ENCODE results near the gene RNF113B.

Gene RNF113B

DNA sequence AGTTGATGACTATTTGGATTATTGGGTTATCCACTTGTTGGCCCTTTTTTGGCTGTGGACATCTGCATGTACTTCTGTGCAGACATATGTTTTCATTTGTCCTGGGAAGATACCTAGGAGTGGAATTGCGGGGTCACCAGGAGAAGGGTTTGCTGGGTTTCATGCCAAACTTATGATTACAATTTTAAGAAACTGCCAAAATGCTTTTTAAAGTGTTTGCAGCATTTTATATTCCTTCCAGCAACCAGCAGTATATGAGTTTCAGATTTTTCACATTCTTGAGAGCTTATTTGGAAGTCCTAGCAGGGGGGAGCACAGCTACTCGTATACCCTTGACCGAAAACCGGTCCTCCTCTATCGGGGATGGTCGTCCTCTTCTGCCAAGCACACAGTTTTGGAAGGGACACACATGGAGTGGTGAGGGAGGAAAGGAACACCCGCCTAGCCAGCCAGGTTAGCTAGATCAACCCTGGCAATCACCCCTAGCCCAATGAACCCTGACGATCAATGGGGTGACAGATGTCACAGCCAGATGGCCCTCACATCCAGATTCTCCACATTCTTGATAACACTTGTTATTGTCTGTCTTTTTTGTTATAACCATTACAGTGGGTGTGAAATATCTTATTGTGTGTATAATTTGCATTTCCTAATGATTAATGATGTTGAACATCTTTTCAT, 26.7 kb upstream of the RNF113B start:
- DNase-seq: no peak

DNA sequence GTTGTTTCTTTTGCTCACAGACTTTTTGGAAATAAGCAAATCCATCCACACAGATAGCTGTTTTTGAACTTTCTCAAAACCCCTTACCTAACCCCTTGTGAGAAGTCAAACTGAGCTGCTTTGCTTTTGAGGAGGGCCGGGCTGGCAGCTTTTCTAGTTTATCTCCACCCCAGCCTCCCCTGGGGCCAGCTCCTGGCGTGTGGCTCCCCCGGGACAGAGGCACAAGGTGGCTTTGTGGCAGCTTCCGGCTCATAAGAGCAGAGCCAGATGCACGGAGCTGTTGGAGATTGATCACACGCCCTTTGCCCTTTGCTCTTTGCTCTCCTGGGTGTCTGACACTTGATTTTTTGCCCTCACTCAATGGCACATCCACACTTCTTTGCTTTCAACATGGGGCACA, 24.9 kb upstream of the RNF113B start:
- DNase-seq: peak; percentile 38

DNA sequence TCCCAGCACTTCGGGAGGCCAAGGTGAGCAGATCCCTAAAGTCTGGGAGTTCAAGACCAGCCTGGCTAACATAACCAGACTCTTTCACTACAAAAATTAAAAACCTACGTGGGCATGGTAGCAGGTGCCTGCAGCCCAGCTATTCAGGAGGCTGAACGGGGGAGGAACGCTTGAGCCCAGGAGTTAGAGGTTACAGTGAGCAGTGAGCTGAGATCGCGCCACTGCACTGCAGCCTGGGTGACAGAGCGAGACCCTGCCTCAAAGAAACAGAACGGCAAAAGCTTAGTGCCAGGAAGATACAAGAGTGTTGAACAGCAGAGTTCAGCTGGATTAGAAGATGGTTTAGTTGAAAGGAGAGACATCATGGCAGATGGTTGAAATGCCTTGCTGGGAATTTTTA, 24.1 kb upstream of the RNF113B start:
- DNase-seq: no peak

DNA sequence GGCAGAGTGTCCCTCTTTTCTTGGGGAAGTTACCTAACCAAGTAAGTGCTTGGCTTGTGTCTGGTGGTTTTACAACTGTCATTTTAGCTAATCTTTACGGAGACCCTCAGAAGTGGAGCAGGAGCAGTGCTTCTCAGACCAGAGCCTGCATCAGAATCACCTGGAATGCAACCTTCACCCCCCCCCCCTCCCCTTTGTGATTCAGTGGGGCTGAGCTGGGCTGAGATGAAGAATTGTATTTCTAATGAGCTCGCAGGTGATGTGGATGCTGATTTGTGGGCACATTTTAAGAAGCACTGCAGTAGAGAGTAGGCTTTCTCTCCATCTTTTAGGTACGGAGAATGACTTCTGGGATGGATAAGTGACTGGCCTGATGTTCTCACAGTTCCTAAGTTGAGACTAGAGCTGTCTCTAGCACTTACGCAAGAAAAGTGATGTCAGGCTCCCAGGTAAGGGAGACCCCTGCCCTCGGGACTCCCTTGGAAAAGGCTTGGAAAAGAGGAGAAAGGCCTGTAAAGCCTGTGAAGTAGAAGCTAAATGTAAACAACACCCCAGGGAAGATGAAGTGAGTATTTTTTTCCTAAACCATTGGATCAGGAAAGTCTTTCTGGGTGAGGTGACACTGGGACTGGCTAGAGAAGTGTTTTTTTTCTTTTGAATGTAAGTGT, 23.3 kb upstream of the RNF113B start:
- DNase-seq: no peak

DNA sequence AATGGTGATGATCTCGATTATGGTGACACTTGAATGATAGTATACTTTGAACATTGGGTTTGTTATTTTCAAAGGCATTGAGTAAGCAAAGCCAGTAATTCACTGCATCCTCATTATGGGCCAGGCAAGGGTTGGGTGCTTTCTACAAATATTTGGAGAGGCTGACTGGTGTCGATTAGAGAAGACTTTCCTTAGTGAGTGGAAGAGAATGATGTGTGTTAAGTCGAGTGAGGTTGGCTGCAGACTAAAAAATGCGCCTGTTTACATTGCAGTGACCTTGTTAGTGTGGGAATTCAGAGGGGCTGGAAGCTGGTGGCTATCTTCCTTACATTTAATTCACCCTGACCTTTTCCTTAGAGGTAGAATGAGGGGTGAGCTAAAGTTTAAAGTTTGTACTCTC, 22.4 kb upstream of the RNF113B start:
- peak; percentile 29 for DNase-seq

DNA sequence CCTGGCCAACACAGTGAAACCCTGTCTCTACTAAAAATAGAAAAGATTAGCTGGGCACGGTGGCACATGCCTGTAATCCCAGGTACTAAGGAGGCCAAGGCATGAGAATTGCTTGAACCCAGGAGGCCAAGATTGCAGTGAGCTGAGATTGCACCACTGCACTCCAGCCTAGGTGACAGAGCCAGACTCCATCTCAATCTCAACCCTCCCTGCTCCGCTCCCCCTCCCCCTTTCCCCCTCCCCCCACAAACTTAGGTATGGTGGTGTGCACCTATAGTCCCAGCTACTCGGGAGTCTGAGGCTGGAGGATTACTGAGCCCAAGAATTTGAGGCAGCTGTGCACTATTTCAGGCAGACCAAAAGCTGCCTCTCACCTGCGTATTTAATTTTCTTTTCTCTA, 21.6 kb upstream of the RNF113B start:
- DNase-seq: no peak

DNA sequence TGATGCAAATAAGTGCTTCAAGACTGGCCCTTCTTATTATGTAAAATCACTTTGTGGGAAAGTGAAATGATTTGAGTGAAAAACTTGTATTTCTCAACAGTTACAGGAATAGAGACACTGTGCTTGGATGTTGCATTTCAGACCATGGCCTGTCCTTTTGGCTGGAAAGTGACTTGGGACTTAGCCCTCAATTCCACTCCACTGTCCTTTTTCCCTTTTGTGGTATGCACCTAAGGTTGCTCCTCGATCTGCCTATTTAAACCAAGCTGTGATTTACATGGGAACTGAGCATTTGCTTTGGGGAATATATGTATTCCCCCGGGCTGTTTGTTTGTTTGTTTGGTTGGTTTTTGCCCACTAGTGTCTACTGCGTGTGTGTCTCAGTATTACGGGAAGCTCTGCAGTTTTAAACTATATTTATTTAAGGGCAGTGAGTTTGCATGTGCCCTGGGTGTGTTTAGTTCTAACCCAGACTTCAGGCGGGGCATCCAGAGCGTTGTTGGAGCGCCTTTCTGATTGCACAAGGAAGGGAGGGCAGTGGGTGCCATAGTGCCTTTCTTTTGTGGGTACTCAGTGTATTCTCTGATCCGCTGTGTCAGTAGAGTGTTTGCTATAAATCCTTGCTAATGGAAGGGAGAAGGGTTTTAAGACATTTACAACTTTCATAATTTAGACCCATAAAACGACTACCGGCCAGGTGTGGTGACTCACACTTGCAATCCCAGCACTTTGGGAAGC, 18.2 kb upstream of the RNF113B start:
- no peak for DNase-seq

DNA sequence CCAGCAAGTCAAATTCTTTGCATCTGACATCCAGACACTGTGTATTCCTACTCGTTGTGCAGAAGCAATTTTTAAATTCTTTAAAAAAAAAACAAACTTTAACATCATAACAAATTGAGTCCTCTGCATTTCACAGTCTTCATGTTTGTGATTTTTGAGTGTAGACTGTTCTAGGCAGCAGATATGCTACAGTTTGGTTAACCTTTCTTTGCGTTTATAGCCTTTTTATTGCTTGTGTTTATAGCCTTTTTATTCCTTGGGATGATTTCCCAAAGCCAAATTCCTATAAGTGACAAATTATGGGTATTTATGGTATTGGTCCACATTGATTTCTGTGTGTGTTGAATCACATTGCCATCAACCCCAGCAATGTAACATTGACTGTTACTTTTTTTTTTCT, 14.9 kb upstream of the RNF113B start:
- DNase-seq: no peak

DNA sequence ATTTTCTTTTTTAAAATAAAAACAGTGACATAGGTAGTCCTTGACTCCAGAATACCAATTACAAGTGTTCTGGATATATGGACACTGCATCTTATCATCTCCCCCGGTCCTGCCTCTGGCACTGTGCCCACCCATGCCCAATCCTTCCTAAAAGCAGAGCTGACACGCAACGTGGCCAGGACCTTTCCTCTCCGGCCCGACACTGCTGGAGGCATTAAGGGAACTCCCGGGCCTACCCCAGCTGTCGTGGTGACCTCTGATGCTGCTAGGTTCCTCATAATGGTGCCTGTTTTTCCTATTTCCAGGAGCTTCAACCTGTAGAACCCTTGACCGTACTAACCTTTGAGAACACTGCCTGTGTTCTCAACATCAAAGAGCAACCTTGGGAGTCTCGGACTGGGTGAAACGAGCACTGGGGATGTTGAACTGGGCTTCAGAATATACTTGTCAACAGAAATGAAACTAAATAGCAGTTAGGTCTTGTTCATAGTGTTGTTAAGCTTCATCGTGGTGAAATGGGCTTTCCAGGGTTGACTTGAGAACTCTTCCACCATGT, 13.9 kb upstream of the RNF113B start:
- no peak for DNase-seq

DNA sequence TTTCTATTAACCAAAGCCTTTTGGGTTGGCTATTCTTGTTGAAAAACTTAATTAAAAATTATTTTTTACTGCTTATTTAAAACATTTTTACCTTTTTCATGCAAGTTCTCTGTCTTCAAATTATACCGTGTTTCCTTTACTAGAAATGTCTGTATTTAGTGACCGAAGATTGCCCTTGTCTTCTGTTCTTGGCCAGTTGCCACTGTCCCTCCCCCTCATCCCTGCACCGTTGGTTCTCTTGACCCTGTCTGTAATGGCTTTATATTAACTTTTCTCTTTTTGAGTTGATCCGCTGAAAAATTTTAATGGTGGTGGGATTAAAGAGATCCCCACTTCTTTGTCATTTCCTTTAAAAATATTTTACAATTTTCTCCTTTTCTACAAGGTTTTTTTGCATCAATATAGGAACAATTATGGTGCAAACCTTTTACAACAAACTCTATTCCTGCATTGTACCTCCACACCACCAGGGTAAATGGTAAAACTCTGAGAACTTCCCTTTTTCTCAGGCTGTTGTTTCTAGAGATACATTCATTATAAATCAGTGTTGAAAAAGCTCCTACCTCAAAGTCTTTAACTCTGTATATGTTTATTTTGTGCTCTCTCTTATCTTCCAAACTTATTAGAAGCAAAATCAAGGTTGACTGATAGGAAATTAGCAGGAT, 12.9 kb upstream of the RNF113B start:
- DNase-seq: no peak

DNA sequence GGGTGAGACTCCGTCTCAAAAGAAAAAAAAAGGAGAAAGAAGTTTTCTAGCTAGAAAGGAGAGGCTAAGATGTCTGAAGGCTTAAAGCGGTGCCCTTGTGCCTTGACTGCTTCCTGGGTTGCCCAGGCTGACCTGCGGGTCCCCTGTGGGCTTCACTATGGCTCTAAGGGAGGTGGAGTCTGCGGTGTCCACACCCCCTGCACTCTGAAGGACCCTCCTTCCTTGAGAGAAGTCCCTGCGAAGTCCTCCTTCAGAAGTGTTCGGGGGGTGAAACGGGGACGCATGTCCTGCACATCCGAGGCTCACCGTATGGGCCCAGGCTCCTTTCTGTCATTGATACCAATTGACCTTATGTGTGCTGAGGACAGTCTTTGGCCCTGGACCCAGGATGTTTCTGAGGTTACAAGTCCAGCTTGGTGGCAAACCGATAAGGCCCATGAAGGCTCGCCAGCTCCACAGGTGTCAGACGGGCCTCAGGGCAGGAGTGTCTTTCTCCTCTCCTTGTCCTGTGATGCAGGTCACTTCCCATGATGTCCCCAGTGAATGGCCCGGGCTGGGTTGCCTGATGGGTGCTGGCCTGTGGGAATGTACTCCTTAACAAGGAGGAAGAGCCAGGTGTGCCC, 11.6 kb upstream of the RNF113B start:
- no peak for DNase-seq

DNA sequence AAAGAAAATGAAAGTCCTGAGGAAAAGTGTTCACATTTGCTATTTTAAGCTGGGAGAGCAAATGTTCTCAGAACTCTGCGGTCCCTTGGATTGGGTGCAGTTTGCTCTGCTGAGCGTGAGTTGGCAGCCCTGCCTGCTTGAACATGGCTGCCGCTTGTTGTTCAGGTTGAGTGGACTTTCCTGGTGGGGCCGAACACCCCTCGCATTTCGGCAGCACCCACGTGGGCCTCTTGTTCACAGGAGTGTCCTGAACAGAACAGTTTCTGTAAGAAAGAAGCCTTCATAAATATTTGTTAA, 10.8 kb upstream of the RNF113B start:
- no peak for DNase-seq

DNA sequence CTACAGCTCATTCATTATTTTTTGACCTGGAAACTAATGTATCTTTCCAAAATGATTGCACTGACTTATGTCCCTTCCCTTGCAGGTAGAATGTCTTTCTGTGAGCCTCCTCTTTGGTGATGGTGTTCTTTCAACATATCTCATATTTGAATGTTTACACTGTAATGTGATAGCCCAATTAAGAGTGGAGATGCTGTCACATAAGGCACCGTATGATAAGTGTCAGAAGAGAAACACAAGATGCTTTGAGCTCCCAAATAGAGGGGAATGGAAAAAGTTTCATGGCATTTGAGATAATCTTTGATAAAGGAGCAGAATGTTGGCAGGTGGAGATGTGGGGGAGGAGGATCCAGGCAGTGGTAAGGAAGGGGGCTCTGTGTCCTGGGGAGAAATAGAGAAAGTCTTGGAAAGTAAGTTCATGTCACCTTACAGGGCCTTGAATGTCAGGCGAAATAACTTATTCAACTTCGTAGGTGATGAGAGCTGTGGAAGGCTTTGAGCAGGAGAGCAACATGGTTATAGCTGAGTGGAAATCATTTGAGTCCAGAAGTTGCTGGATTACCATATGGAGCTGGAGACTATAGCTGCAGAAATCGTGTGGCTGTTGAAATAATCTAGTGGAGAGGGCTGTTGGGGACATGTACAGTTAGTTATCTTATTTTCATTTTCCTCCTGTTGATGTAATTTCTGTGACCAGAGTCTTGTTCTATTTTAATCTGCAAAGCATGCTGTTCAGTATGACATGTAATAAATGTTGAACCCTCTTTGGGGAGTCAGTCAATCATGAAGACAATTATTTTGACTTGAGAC, 10.3 kb upstream of the RNF113B start:
- no peak for DNase-seq

DNA sequence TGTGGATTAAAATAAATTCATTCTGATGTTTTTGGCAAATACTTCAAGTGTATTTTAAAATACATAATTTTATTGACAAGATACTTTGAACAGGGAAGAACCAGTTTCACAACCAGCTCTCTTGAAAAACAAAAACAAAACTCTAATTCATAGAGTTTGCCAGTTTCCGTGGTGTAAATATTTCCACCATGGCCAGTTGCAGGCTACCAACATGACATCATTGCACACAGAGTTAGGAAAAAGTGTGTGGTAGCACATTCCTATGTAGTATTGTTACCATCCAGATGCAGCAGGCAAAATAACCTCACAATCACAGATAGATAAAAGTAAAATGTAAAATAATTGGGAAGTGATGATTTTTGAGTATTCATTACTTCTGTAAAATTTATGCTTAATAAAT, 7.7 kb upstream of the RNF113B start:
- no peak for DNase-seq

DNA sequence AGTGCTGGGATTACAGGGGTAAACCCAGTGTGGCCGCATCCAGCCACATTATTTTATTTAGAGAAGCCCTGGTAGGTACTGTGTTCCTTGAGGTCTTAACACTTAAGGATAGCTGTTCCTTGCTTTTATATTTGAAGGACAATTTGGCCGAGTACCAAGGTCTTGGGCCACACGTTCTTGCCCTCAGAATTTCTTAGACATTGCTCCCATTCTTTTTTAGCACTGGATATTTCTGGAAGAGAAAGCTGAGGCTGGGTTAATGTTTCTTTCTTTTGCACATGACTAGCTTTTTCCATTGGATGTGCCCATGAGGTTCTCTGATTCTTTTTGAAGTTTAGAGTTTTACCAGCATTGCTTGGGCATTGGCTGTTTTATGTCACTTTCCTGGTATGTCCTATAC, 5.5 kb upstream of the RNF113B start:
- no peak for DNase-seq

DNA sequence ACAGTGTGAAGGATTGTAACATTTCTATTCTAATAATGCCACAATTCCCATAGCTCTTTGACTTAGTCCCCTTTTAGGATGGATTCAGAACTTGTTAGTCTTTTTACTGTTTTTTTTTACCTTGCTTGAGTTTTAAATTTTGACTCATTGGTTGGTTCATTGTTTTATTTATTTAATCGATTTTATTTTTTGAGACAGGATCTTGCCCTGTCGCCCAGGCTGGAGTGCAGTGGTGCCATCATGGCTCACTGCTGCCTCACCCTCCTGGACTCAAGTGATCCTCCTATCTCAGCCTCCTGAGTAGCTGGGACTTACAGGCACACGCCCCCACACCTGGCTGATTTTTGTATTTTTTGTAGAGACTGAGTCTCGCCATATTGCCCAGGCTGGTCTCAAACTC, 5.1 kb upstream of the RNF113B start:
- no peak for DNase-seq

DNA sequence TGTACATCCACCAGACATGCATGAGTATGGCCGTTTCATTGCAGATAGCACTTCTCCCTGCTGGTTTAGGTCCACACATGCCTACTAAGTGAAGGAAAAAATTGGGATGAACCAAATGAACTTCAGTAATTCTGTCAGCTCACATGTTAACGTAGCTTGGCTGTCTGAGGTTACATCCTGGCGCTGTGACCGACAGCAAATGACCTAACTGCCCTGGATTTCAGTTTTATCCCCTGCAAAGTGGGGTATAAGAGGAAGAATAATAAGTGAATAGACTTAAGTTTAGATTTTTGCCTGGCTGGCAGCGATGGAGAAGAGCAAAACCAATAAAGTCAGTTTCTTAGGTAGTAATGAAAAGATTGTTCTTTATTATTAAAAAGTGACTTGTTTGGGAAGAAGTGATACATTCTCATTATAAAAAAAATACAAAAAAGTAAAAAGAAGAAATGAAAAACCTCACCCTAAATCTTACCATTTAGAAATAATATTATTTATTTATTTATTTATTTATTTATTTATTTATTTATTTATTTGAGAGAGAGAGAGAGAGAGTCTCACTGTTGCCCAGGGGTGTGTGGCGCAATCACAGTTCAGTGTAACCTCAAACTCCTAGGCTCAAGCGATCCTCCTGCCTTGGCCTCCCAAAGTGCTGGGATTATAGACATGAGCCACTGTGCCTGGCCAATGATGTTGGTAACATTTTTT, 4.2 kb upstream of the RNF113B start:
- DNase-seq: no peak

DNA sequence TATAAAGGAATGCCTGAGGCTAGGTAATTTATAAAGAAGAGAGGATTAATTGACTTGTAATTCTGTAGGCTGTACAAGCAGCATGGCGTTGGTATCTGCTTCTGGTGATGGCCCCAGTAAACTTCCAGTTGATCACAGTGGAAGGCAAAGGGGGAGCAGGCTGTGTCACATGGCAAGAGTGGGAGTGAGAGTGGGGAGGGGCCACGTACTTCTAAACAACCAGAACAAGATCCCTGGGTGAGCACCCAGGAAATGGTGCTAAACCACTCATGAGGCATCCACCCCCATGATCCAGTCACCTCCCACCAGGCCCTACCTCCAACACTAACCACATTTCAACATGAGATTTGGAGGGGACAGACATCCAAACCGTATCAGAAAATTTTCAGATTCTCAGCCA, 3.0 kb upstream of the RNF113B start:
- no peak for DNase-seq

DNA sequence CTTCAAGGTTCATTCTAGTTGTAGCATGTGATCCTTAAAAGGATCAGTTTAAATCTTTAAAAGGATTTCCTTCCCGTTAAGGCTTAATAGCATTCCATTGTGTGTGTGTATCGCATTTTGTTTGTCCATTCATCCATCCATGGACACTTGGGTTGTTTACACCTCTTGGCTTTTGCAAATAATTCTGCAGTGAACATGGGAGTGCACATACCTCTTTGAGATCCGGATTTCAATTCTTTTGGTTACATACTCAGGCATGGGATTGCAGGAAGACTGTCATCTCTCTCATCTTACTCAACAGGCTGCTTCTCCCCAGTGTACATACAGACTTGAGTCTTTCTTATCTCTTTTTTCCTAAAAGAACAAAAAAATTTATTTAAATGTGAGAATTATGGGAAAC, 1.2 kb downstream of the RNF113B start:
- no peak for DNase-seq

DNA sequence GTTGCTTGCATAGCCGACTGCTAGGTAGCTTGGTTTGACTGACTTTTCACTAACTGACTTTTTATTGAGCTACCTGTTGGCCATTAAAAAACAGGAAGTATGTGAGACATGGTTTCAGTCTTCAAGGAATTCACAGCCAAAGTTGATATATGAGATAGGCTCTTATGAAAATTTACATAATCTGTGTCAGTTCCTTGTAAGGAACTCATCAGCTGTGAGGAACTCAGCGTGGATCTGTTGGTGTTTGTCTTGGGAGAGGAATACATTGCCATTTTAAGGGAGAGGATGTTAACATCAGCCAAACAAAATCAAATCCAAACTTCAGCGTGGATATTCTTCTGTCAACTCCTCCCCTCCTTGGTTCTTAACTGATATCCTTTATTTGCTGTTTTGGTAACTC, 2.0 kb downstream of the RNF113B start:
- DNase-seq: no peak

DNA sequence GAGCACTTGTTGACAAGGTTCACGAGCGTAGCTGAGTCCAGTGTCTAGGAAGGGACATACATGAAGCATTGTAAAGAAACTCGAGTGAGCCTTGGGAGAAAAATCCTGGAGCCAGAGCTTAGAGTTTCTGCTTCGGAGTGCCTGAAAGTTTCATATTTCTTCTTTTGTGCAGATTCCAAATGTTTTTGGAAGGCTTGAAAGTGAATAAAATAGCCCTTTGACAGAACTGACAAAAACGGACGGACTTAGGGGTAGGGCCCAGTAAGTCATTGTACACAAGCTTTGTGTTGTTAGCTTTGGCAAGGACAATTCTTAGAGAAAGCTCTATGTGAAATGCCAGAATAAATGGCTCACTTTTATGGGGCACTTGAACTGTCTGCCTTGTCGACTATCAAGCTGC, 2.8 kb downstream of the RNF113B start:
- no peak for DNase-seq
